A549 (cell line): Measurements from ENCODE around the gene SLC13A5. TPM values are rescaled to one million over a fixed set of nuclear protein-coding genes. Genes with fewer than 3 reads are reported as not detected.
"Not testable (repeated sequence)": the region's sequence is repeated elsewhere in the genome, so short reads cannot be mapped to it uniquely, and the experiment has no call there.

Source experiments
- ATAC-seq, 2 experiments: fragments of 200-7000 bp in 1 of 2; fragments of >200 bp in 1 of 2; cut with Nextera tagmentation in 1 of 2; cut with Tn5 transposase in 1 of 2; 3 replicates each; pipeline versions ENCODE4 v1.8.0 to v1.9.1; 2018 to 2020; ENCODE audit warnings: mild to moderate bottlenecking in 1 of 2, moderate library complexity in 1 of 2
- CTCF ChIA-PET: fragments of 300-600 bp; sonication (Branson Sonifier 250); formaldehyde crosslinking; extraction: SDS; loops from one replicate; lab custom pipeline; 2021; ENCODE audit warnings: antibody characterized with exemption, inconsistent platforms; lab: Yijun Ruan, JAX
- POLR2A ChIA-PET: fragments of 350-600 bp; formaldehyde crosslinking; extraction: SDS; loops from one replicate; lab custom pipeline; 2021; ENCODE audit warnings: antibody characterized with exemption, inconsistent platforms; lab: Yijun Ruan, JAX
- DNase-seq, 2 experiments: peaks; one replicate each; pipeline versions ENCODE4 v3.0.0 to v3.0.0-alpha.2; 2011 to 2016; ENCODE audit warnings: low read depth in 1 of 2, low spot score in 1 of 2
- FAIRE-seq: peaks from 2 replicates; lab custom pipeline; 2011; peaks lifted over from hg19 to GRCh38; lab: Jason Lieb, UNC
- H3K27ac ChIP-seq, 2 experiments: fragments of >200 bp; sonication (Bioruptor Twin); formaldehyde crosslinking; 3 replicates each; pipeline ENCODE4 v1.5.1; 2016 to 2017
- H3K4me1 ChIP-seq: fragments of >200 bp; sonication (Bioruptor Twin); formaldehyde crosslinking; 3 replicates; pipeline ENCODE4 v1.6.1; 2016
- H3K4me2 ChIP-seq: fragments of >200 bp; sonication (Bioruptor Twin); formaldehyde crosslinking; 3 replicates; pipeline ENCODE4 v1.6.1; 2016
- H3K4me3 ChIP-seq: fragments of >200 bp; sonication (Bioruptor Twin); formaldehyde crosslinking; 3 replicates; pipeline ENCODE4 v1.5.1; 2016
- H3K9me3 ChIP-seq: fragments of >200 bp; sonication (Bioruptor Twin); formaldehyde crosslinking; 3 replicates; pipeline ENCODE4 v1.6.1; 2016
- BHLHE40 ChIP-seq: IDR thresholded peaks from 2 replicates; pipeline ENCODE4 v1.6.1; 2012; ENCODE audit warnings: low read depth, low read length, inconsistent platforms
- CBX2 ChIP-seq: fragments of 200-600 bp; sonication (generic); IDR thresholded peaks from 2 replicates; pipeline ENCODE4 v1.6.1; 2016; ENCODE audit warnings: low read depth, mild to moderate bottlenecking, borderline replicate concordance
- CEBPB ChIP-seq, 2 experiments: fragments of >200 bp in 1 of 2; sonication (Bioruptor Twin) in 1 of 2; formaldehyde crosslinking in 1 of 2; IDR thresholded peaks; 2 replicates each; pipeline ENCODE4 v1.6.1; 2012 to 2016
- CHD4 ChIP-seq: fragments of 200-600 bp; sonication (generic); IDR thresholded peaks from 2 replicates; pipeline ENCODE4 v1.6.1; 2016; ENCODE audit warnings: antibody characterized with exemption, mild to moderate bottlenecking, borderline replicate concordance
- EHF ChIP-seq: fragments of 250-450 bp; sonication (Bioruptor Pico); IDR thresholded peaks from 2 replicates; pipeline ENCODE4 v1.5.0; 2020; ENCODE audit warnings: mild to moderate bottlenecking
- EHMT2 ChIP-seq: fragments of 200-600 bp; sonication (generic); IDR thresholded peaks from 2 replicates; pipeline ENCODE4 v1.6.1; 2016; ENCODE audit warnings: antibody characterized with exemption, low read depth, mild to moderate bottlenecking, moderate library complexity
- ESRRA ChIP-seq: fragments of 150-350 bp; IDR thresholded peaks from 2 replicates; pipeline ENCODE4 v1.6.1; 2014; ENCODE audit warnings: mild to moderate bottlenecking, low read length, borderline replicate concordance
- FOSL2 ChIP-seq, 2 experiments: fragments of 450-650 bp in 1 of 2; fragments of >200 bp in 1 of 2; sonication (Bioruptor Twin) in 1 of 2; formaldehyde crosslinking; IDR thresholded peaks; 2 replicates each; pipeline versions ENCODE4 v1.5.0 to v1.6.1; 2016 to 2020; ENCODE audit warnings: mild to moderate bottlenecking in 1 of 2, moderate library complexity in 1 of 2
- JUN ChIP-seq, 2 experiments: fragments of >200 bp; sonication (Bioruptor Twin); formaldehyde crosslinking; IDR thresholded peaks; 2 replicates in 1 of 2; 3 replicates in 1 of 2; pipeline ENCODE4 v1.6.1; 2016 to 2017
- KDM1A ChIP-seq: fragments of 200-600 bp; sonication (generic); IDR thresholded peaks from 2 replicates; pipeline ENCODE4 v1.6.1; 2016; ENCODE audit warnings: low read depth, mild to moderate bottlenecking
- MAZ ChIP-seq: fragments of 150-350 bp; IDR thresholded peaks from 2 replicates; pipeline ENCODE4 v1.6.1; 2014; ENCODE audit warnings: antibody characterized with exemption, low read depth, low read length, borderline replicate concordance
- NFE2L2 ChIP-seq: fragments of 150-350 bp; conservative IDR thresholded peaks from 2 replicates; pipeline ENCODE4 v1.6.1; 2014; ENCODE audit warnings: low read length
- POLR2A ChIP-seq: IDR thresholded peaks from 2 replicates; pipeline ENCODE4 v1.6.1; 2012; ENCODE audit warnings: mild to moderate bottlenecking, low read length
- RAD21 ChIP-seq, 2 experiments: fragments of >200 bp in 1 of 2; sonication (Bioruptor Twin) in 1 of 2; formaldehyde crosslinking in 1 of 2; IDR thresholded peaks in 1 of 2; conservative IDR thresholded peaks in 1 of 2; 2 replicates in 1 of 2; 3 replicates in 1 of 2; pipeline ENCODE4 v1.6.1; 2012 to 2018; ENCODE audit warnings: inconsistent platforms in 1 of 2
- RARB ChIP-seq: fragments of 250-450 bp; sonication (Bioruptor Pico); IDR thresholded peaks from 2 replicates; pipeline ENCODE4 v1.8.0; 2021; ENCODE audit warnings: mild to moderate bottlenecking, moderate library complexity
- RCOR1 ChIP-seq: fragments of 150-350 bp; IDR thresholded peaks from 2 replicates; pipeline ENCODE4 v1.6.1; 2014; ENCODE audit warnings: antibody characterized with exemption, low read length, low read depth
- SMC3 ChIP-seq: fragments of >200 bp; sonication (Bioruptor Twin); formaldehyde crosslinking; IDR thresholded peaks from 3 replicates; pipeline ENCODE4 v1.6.1; 2018; ENCODE audit warnings: inconsistent platforms
- TP53 ChIP-seq: fragments of 250-450 bp; sonication (Bioruptor Pico); IDR thresholded peaks from 2 replicates; pipeline ENCODE4 v1.5.0; 2021; ENCODE audit warnings: mild to moderate bottlenecking, moderate library complexity
- ZC3H11A ChIP-seq: fragments of 450-650 bp; IDR thresholded peaks from 2 replicates; pipeline ENCODE4 v1.6.1; 2014; ENCODE audit warnings: antibody characterized with exemption, mild to moderate bottlenecking
- ZSCAN20 ChIP-seq: fragments of 250-450 bp; sonication (Bioruptor Pico); IDR thresholded peaks from 2 replicates; pipeline ENCODE4 v1.8.0; 2022; ENCODE audit warnings: mild to moderate bottlenecking, moderate library complexity
- WGBS: methylation state at CpG from one replicate; pipeline ENCODE4 v1.1.6; 2017; ENCODE audit errors: missing lambda C conversion rate; 5-methylcytosine and 5-hydroxymethylcytosine counted together
- polyA plus RNA-seq, 4 experiments: library from polyadenylated mRNA; depleted of rRNA in 3 of 4; stranded (reverse); fragments of >200 nt; fragmentation: RNase III in 1 of 4; extraction: RNeasy Plus Mini Kit Qiagen cat#74134 plus additional on column Dnase treatment in 1 of 4; gene quantifications; 2 replicates in 3 of 4; 3 replicates in 1 of 4; pipeline ENCODE4 v1.2.3, GENCODE V29; 2011 to 2017
- TF ChIP-seq, protein P1 (sequence below): IDR thresholded peaks from 2 replicates; pipeline ENCODE4 v1.6.1; 2012; ENCODE audit warnings: low read depth, borderline replicate concordance
- TF ChIP-seq, protein P2 (sequence below): fragments of 200-600 bp; sonication (generic); IDR thresholded peaks from 2 replicates; pipeline ENCODE4 v1.6.1; 2016; ENCODE audit warnings: antibody characterized with exemption, mild to moderate bottlenecking, moderate library complexity
- TF ChIP-seq, protein P3 (sequence below): fragments of >200 bp; sonication (Bioruptor Twin); formaldehyde crosslinking; IDR thresholded peaks from 3 replicates; pipeline ENCODE4 v1.5.1; 2016

Gene SLC13A5
- polyA plus RNA-seq, 2 of the 4 experiments (the other 2 are of a cell fraction), result 0.15 to 0.26 TPM

DNA sequence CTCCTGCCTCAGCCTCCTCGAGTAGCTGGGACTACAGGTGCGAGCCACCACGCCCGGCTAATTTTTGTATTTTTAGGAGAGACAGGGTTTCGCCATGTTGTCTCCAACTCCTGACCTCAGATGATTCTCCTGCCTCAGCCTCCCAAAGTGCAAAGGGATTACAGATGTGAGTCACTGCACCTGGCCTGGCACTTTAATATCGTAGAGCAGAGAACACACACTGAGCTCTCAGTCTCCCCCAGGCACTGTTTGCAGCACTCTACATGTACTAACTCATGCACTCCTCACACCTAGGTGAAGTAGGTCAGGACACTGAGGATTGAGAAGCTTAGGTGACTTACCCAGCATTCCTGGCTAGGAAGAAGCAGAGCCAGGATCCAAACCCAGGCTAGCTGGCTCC, 46.6 kb downstream of the SLC13A5 start:
- no peak overlapping the region for H3K4me2 ChIP-seq
- H3K4me1 ChIP-seq, result peaks cover 4% of the 10 kb centered on the region; the same call in 1 of the 3 replicates
- no peak overlapping the region for H3K4me3 ChIP-seq
- WGBS, result 79% methylated on average over 6 of the region's 6 CpGs
- no peak for DNase-seq
- no peaks in the 10 kb centered on the region for H3K9me3 ChIP-seq
- TF ChIP-seq ESRRA, result no peak
- TF ChIP-seq, protein P1, sequence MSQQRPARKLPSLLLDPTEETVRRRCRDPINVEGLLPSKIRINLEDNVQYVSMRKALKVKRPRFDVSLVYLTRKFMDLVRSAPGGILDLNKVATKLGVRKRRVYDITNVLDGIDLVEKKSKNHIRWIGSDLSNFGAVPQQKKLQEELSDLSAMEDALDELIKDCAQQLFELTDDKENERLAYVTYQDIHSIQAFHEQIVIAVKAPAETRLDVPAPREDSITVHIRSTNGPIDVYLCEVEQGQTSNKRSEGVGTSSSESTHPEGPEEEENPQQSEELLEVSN, result no peak
- no peak for TF ChIP-seq TP53 (CRISPR knock-in tag)
- TF ChIP-seq RCOR1, result no peak
- no peak for TF ChIP-seq BHLHE40
- no peak for TF ChIP-seq NFE2L2
- H3K27ac ChIP-seq, result no peak overlapping the region
- ATAC-seq, result peak in 1 of 2 experiments; percentile 15; a peak in 1 of 6 replicates
- no peak for FAIRE-seq
- ChIA-PET CTCF (interaction anchor here (0.6 to 17.8 kb wide), 78 partner anchors 7 to 575 kb away, joined by 3 to 293 read pairs (median 5); partner anchors contain the start of genes BCL6B, C17orf100, MED31 and RNASEK), POLR2A (interaction anchor here (1.0 kb wide), 1 partner anchor 369 kb away, joined by 3 read pairs; the partner anchor contains the start of gene SLC16A13)

DNA sequence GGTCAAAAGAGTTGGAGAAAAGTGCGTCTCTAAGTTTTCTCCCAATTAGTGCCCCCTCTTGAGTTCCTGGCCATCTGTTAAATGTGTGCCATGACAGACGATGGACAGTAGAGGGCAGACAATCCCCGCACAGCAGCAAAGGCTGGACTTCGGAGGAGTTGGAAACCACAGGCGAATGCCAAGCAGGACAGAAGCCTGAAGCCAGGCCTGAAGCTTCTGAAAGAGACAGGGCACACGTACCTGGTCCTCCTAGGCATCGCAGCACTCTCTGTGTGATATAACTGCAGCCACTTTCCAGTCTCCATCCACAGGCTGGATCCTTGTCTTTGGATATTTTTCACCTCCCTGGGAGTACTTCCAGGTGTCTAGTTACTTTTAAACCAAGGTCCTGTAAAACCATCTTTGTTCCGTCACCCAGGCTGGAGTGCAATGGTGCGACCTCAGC, 47.1 kb downstream of the SLC13A5 start:
- peak; percentile 86 to 90 for DNase-seq
- no peak for TF ChIP-seq KDM1A
- TF ChIP-seq POLR2A, result no peak
- TF ChIP-seq CEBPB (IDR thresholded peaks at IDR 0.05), result no peak
- TF ChIP-seq, protein P2, sequence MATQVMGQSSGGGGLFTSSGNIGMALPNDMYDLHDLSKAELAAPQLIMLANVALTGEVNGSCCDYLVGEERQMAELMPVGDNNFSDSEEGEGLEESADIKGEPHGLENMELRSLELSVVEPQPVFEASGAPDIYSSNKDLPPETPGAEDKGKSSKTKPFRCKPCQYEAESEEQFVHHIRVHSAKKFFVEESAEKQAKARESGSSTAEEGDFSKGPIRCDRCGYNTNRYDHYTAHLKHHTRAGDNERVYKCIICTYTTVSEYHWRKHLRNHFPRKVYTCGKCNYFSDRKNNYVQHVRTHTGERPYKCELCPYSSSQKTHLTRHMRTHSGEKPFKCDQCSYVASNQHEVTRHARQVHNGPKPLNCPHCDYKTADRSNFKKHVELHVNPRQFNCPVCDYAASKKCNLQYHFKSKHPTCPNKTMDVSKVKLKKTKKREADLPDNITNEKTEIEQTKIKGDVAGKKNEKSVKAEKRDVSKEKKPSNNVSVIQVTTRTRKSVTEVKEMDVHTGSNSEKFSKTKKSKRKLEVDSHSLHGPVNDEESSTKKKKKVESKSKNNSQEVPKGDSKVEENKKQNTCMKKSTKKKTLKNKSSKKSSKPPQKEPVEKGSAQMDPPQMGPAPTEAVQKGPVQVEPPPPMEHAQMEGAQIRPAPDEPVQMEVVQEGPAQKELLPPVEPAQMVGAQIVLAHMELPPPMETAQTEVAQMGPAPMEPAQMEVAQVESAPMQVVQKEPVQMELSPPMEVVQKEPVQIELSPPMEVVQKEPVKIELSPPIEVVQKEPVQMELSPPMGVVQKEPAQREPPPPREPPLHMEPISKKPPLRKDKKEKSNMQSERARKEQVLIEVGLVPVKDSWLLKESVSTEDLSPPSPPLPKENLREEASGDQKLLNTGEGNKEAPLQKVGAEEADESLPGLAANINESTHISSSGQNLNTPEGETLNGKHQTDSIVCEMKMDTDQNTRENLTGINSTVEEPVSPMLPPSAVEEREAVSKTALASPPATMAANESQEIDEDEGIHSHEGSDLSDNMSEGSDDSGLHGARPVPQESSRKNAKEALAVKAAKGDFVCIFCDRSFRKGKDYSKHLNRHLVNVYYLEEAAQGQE, result no peak
- TF ChIP-seq, protein P3, sequence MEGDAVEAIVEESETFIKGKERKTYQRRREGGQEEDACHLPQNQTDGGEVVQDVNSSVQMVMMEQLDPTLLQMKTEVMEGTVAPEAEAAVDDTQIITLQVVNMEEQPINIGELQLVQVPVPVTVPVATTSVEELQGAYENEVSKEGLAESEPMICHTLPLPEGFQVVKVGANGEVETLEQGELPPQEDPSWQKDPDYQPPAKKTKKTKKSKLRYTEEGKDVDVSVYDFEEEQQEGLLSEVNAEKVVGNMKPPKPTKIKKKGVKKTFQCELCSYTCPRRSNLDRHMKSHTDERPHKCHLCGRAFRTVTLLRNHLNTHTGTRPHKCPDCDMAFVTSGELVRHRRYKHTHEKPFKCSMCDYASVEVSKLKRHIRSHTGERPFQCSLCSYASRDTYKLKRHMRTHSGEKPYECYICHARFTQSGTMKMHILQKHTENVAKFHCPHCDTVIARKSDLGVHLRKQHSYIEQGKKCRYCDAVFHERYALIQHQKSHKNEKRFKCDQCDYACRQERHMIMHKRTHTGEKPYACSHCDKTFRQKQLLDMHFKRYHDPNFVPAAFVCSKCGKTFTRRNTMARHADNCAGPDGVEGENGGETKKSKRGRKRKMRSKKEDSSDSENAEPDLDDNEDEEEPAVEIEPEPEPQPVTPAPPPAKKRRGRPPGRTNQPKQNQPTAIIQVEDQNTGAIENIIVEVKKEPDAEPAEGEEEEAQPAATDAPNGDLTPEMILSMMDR, result peak; percentile 97
- TF ChIP-seq ESRRA, result no peak
- no peak for TF ChIP-seq CHD4
- peak; percentile 97 to 99 for TF ChIP-seq RAD21 (conservative IDR thresholded peaks at IDR 0.05 in 1 of 2, IDR thresholded peaks at IDR 0.05 in 1 of 2)
- no peak for TF ChIP-seq EHF (CRISPR knock-in tag)
- TF ChIP-seq CBX2, result no peak
- TF ChIP-seq EHMT2, result no peak
- TF ChIP-seq RARB (CRISPR knock-in tag), result no peak
- no peak for TF ChIP-seq JUN (IDR thresholded peaks at IDR 0.05)
- TF ChIP-seq ZSCAN20 (CRISPR knock-in tag), result no peak
- no peak for TF ChIP-seq NFE2L2
- no peak for TF ChIP-seq FOSL2 (IDR thresholded peaks at IDR 0.05)
- no peak for TF ChIP-seq FOSL2 (CRISPR knock-in tag; IDR thresholded peaks at IDR 0.05)
- no peak for TF ChIP-seq MAZ
- TF ChIP-seq ZC3H11A, result no peak
- TF ChIP-seq SMC3, result peak; percentile 92
- TF ChIP-seq, all 56 proteins: peak for 3
- ATAC-seq (peak; percentile 87 to 94), FAIRE-seq (peak; percentile 97)
- 13% methylated on average over 9 of the region's 9 CpGs for WGBS
- ChIA-PET CTCF (interaction anchor here (0.6 to 17.8 kb wide), 80 partner anchors 7 to 575 kb away, joined by 3 to 293 read pairs (median 4); partner anchors contain the start of genes BCL6B, C17orf100, MED31 and RNASEK), POLR2A (interaction anchor here (1.0 kb wide), 1 partner anchor 370 kb away, joined by 3 read pairs; the partner anchor contains the start of gene SLC16A13)
- Histone ChIP-seq H3K4me2 (no peak overlapping the region), H3K9me3 (no peaks in the 10 kb centered on the region), H3K4me3 (no peak overlapping the region), H3K4me1 (peaks cover 4% of the 10 kb centered on the region; the same call in 1 of the 3 replicates), H3K27ac (no peak overlapping the region)

DNA sequence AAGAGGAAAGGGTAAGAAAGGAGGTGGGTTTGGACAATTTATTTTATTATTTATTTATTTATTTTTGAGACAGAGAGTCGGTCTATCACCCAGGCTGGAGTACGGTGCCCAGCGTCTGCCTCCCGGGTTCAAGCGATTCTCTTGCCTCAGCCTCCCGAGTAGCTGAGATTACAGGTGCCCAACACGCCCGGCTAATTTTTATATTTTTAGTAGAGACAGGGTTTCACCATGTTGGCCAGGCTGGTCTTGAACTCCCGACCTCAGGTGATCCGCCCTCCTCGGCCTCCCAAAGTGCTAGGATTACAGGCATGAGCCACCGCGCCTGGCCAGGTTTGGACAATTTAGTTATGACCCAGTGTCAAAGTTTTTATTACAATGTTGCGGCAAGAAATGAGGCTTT, 50.0 kb downstream of the SLC13A5 start:
- CTCF ChIA-PET, result interaction anchor here (1.0 to 17.8 kb wide), 8 partner anchors 10 to 359 kb away, joined by 3 to 293 read pairs (median 10); partner anchors contain the start of genes BCL6B and RNASEK
- H3K4me2 ChIP-seq, POLR2A ChIA-PET, H3K4me3 ChIP-seq, FAIRE-seq, H3K27ac ChIP-seq, ATAC-seq, H3K9me3 ChIP-seq, DNase-seq, H3K4me1 ChIP-seq: not testable (repeated sequence)
- 69% methylated on average over 14 of the region's 14 CpGs for WGBS
